Sigmoid colon (tissue), 7 donors: ENCODE results near the gene TRUB2. TPM values are rescaled to one million over a fixed set of nuclear protein-coding genes. Genes with fewer than 3 reads are reported as not detected.

Source experiments
- DNase-seq: peaks from one replicate; pipeline ENCODE4 v3.0.0-alpha.2; 2019
- H3K27ac ChIP-seq, 4 donors: fragments of 200-600 bp; sonication (generic); one replicate each; pipeline ENCODE4 v1.5.1; 2016 to 2019; ENCODE audit warnings: mild to moderate bottlenecking in 1 of 4
- H3K27me3 ChIP-seq, 3 donors: fragments of 200-600 bp; sonication (generic); one replicate each; pipeline ENCODE4 v1.5.1; 2019; ENCODE audit warnings: mild to moderate bottlenecking in 1 of 3
- H3K36me3 ChIP-seq, 4 donors: fragments of 200-600 bp; sonication (generic); one replicate each; pipeline ENCODE4 v1.5.1; 2016 to 2019
- H3K4me1 ChIP-seq, 4 donors: fragments of 200-600 bp; sonication (generic); one replicate each; pipeline ENCODE4 v1.5.1; 2017 to 2019
- H3K4me3 ChIP-seq, 4 donors: fragments of 200-600 bp; sonication (generic); one replicate each; pipeline ENCODE4 v1.5.1; 2017 to 2019; ENCODE audit warnings: mild to moderate bottlenecking in 2 of 4, moderate library complexity in 1 of 4
- H3K9me3 ChIP-seq, 4 donors: fragments of 200-600 bp in 3 of 4; sonication (generic) in 3 of 4; one replicate each; pipeline versions ENCODE4 v1.5.1 to v1.6.1; 2013 to 2019
- EP300 ChIP-seq, 4 donors: sonication (generic); formaldehyde crosslinking; IDR thresholded peaks; one replicate each; pipeline ENCODE4 v1.6.1; 2017; ENCODE audit warnings: antibody characterized with exemption in 4 of 4
- POLR2A ChIP-seq, 2 donors: fragments of 450-650 bp; IDR thresholded peaks; one replicate each; pipeline ENCODE4 v1.6.1; 2016; ENCODE audit warnings: antibody characterized with exemption in 2 of 2, mild to moderate bottlenecking in 2 of 2, moderate library complexity in 2 of 2
- POLR2AphosphoS5 ChIP-seq, 4 donors: sonication (generic); formaldehyde crosslinking; IDR thresholded peaks; one replicate each; pipeline ENCODE4 v1.6.1; 2017; ENCODE audit warnings: antibody characterized with exemption in 4 of 4
- WGBS, 2 donors: extraction: QIAGEN DNeasy Blood & Tissue Kit; methylation state at CpG; one replicate each; pipeline ENCODE4 v1.1.7; 2013; 5-methylcytosine and 5-hydroxymethylcytosine counted together
- intact Hi-C: fragments of 100-400 bp; cut with DNase I; formaldehyde crosslinking; loops from one replicate; pipeline ENCODE4 v1.15.1; 2023
- polyA plus RNA-seq, 3 donors: library from polyadenylated mRNA; stranded (reverse); fragments of 200-250 nt; gene quantifications; one replicate each; pipeline ENCODE4 v1.2.3, GENCODE V29; 2013
- total RNA-seq, 4 donors: library from RNA; depleted of rRNA; stranded (reverse); fragments of >200 nt; gene quantifications; one replicate each; pipeline ENCODE4 v1.1.0, GENCODE V29; 2016
- TF ChIP-seq, protein P1 (sequence below), 4 experiments: fragments of 450-650 bp in 3 of 4; fragments of 200-600 bp in 1 of 4; IDR thresholded peaks; one replicate each; pipeline ENCODE4 v1.5.1; 2016 to 2019; ENCODE audit warnings: antibody characterized with exemption in 4 of 4, mild to moderate bottlenecking in 3 of 4, moderate library complexity in 2 of 4
- donor health status: healthy with polysubstance abuse.
- donor health status: Bipolar disorder and iron deficiency.
- donor health status: healthy.

The TRUB2 gene
- total and polyA plus RNA-seq, 7 donors: 7.6 to 20.8 (median 14.1) TPM

- H3K4me1 ChIP-seq: peaks cover 0 to 6% (median 0%) of the 10 kb centered on the region in 4 donors
- H3K36me3 ChIP-seq: peaks cover 49 to 61% (median 53%) of the 10 kb centered on the region in 4 donors
- intact Hi-C loops: no loop called here
- 92% methylated on average over 23 of the region's 23 CpGs for WGBS, 2 donors
- no peak overlapping the region for H3K27ac ChIP-seq
- H3K9me3 ChIP-seq: no peaks in the 10 kb centered on the region
- H3K27me3 ChIP-seq: peaks cover 0 to 3% (median 0%) of the 10 kb centered on the region in 3 donors
- no peak for DNase-seq
- no peak for TF ChIP-seq EP300 (IDR thresholded peaks at IDR 0.05)
- no peak for TF ChIP-seq POLR2AphosphoS5 (IDR thresholded peaks at IDR 0.05)
- no peak for TF ChIP-seq POLR2A (IDR thresholded peaks at IDR 0.05)
- TF ChIP-seq, protein P1, sequence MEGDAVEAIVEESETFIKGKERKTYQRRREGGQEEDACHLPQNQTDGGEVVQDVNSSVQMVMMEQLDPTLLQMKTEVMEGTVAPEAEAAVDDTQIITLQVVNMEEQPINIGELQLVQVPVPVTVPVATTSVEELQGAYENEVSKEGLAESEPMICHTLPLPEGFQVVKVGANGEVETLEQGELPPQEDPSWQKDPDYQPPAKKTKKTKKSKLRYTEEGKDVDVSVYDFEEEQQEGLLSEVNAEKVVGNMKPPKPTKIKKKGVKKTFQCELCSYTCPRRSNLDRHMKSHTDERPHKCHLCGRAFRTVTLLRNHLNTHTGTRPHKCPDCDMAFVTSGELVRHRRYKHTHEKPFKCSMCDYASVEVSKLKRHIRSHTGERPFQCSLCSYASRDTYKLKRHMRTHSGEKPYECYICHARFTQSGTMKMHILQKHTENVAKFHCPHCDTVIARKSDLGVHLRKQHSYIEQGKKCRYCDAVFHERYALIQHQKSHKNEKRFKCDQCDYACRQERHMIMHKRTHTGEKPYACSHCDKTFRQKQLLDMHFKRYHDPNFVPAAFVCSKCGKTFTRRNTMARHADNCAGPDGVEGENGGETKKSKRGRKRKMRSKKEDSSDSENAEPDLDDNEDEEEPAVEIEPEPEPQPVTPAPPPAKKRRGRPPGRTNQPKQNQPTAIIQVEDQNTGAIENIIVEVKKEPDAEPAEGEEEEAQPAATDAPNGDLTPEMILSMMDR (IDR thresholded peaks at IDR 0.05): no peak
- no peak overlapping the region for H3K4me3 ChIP-seq
These were observed 65.0 kb downstream of the TRUB2 start for GRCh38 chr9:128257086-128257825.

Other genes with a start within 250 kb of the TRUB2 start
- 100 to 1,000 TPM in 2 of 4 donors, 10 to 100 TPM in 2; 60.0 to 119 (median 97.5) TPM for gene PTGES2, start 194.7 kb downstream of the TRUB2 start, total RNA-seq
- gene PTGES2, start 194.7 kb downstream of the TRUB2 start, polyA plus RNA-seq: 10 to 100 TPM; 56.5 to 82.2 (median 66.1) TPM
- gene LCN2, start 173.0 kb downstream of the TRUB2 start, total RNA-seq: not detected
- gene LCN2, start 173.0 kb downstream of the TRUB2 start, polyA plus RNA-seq: 1,000 to 10,000 TPM in 1 of 3 donors, 10 to 100 TPM in 1, 1 to 10 TPM in 1; 9.6 to 1,818 (median 79.8) TPM
- gene BBLN, start 162.2 kb downstream of the TRUB2 start, total RNA-seq: 100 to 1,000 TPM; 158 to 273 (median 204) TPM
- gene BBLN, start 162.2 kb downstream of the TRUB2 start, polyA plus RNA-seq: 100 to 1,000 TPM; 111 to 123 (median 113) TPM
- 100 to 1,000 TPM in 1 of 4 donors, 10 to 100 TPM in 3; 60.2 to 116 (median 68.5) TPM for gene CIZ1, start 130.9 kb downstream of the TRUB2 start, total RNA-seq
- 10 to 100 TPM; 25.7 to 58.3 (median 46.8) TPM for gene CIZ1, start 130.9 kb downstream of the TRUB2 start, polyA plus RNA-seq
- 10 to 100 TPM in 2 of 4 donors, 1 to 10 TPM in 2; 7.7 to 40.2 (median 12.9) TPM for gene DNM1, start 119.1 kb downstream of the TRUB2 start, total RNA-seq
- 1 to 10 TPM in 2 of 3 donors, under 1 TPM in 1; 0.46 to 9.3 (median 1.2) TPM for gene DNM1, start 119.1 kb downstream of the TRUB2 start, polyA plus RNA-seq
- gene GOLGA2, start 46.4 kb downstream of the TRUB2 start, total RNA-seq: 100 to 1,000 TPM in 1 of 4 donors, 10 to 100 TPM in 3; 76.0 to 104 (median 86.5) TPM
- gene GOLGA2, start 46.4 kb downstream of the TRUB2 start, polyA plus RNA-seq: 10 to 100 TPM; 48.1 to 82.7 (median 50.5) TPM
- gene SWI5, start 46.2 kb downstream of the TRUB2 start, total RNA-seq: 10 to 100 TPM; 18.0 to 35.7 (median 23.4) TPM
- gene SWI5, start 46.2 kb downstream of the TRUB2 start, polyA plus RNA-seq: 10 to 100 TPM; 23.4 to 27.3 (median 24.1) TPM
- gene COQ4, start 392 bp upstream of the TRUB2 start, total RNA-seq: 10 to 100 TPM; 26.4 to 60.7 (median 29.7) TPM
- 10 to 100 TPM; 58.3 to 80.9 (median 67.0) TPM for gene COQ4, start 392 bp upstream of the TRUB2 start, polyA plus RNA-seq
- 10 to 100 TPM; 10.7 to 18.0 (median 12.0) TPM for gene SLC27A4, start 18.1 kb upstream of the TRUB2 start, total RNA-seq
- 10 to 100 TPM in 2 of 3 donors, 1 to 10 TPM in 1; 6.0 to 45.1 (median 14.3) TPM for gene SLC27A4, start 18.1 kb upstream of the TRUB2 start, polyA plus RNA-seq
- 10 to 100 TPM; 16.3 to 25.1 (median 20.4) TPM for gene URM1, start 48.9 kb upstream of the TRUB2 start, total RNA-seq
- gene URM1, start 48.9 kb upstream of the TRUB2 start, polyA plus RNA-seq: 10 to 100 TPM; 41.8 to 73.3 (median 60.1) TPM
- 10 to 100 TPM; 18.2 to 28.5 (median 19.8) TPM for gene CERCAM, start 98.4 kb upstream of the TRUB2 start, total RNA-seq
- 1 to 10 TPM; 4.2 to 7.1 (median 4.6) TPM for gene CERCAM, start 98.4 kb upstream of the TRUB2 start, polyA plus RNA-seq
- gene ODF2, start 133.6 kb upstream of the TRUB2 start, total RNA-seq: 10 to 100 TPM; 13.6 to 28.2 (median 20.2) TPM
- 10 to 100 TPM in 1 of 3 donors, 1 to 10 TPM in 2; 4.6 to 22.0 (median 6.0) TPM for gene ODF2, start 133.6 kb upstream of the TRUB2 start, polyA plus RNA-seq
- 10 to 100 TPM; 17.6 to 29.4 (median 20.9) TPM for gene GLE1, start 182.3 kb upstream of the TRUB2 start, total RNA-seq
- gene GLE1, start 182.3 kb upstream of the TRUB2 start, polyA plus RNA-seq: 10 to 100 TPM; 19.8 to 24.6 (median 20.8) TPM
- 100 to 1,000 TPM; 150 to 306 (median 163) TPM for gene SPTAN1, start 230.1 kb upstream of the TRUB2 start, total RNA-seq
- 100 to 1,000 TPM in 1 of 3 donors, 10 to 100 TPM in 2; 43.5 to 154 (median 57.7) TPM for gene SPTAN1, start 230.1 kb upstream of the TRUB2 start, polyA plus RNA-seq